NCI-H510A treated with DMSO at 0.1 percent for 48 hours (cell line): ENCODE data around the gene FAM120B.

Experiments
- DNase-seq: peaks from one replicate; lab custom pipeline; 2025; lab: John Stamatoyannopoulos, UW

The FAM120B gene

GRCh38 chr6:170456334-170456733 lies 149.8 kb downstream of the FAM120B start:
- no peak for DNase-seq
